Bronchus fibroblast of lung (primary cell): Measurements from ENCODE around the gene PRF1. TPM values are rescaled to one million over a fixed set of nuclear protein-coding genes. Genes with fewer than 3 reads are reported as not detected.

Experiments
- total RNA-seq: library from RNA; depleted of rRNA; stranded (reverse); fragments of >200 nt; gene quantifications from 2 replicates; pipeline ENCODE4 v1.2.3, GENCODE V29; 2015

Gene PRF1
- not detected in 2 replicates for total RNA-seq

DNA sequence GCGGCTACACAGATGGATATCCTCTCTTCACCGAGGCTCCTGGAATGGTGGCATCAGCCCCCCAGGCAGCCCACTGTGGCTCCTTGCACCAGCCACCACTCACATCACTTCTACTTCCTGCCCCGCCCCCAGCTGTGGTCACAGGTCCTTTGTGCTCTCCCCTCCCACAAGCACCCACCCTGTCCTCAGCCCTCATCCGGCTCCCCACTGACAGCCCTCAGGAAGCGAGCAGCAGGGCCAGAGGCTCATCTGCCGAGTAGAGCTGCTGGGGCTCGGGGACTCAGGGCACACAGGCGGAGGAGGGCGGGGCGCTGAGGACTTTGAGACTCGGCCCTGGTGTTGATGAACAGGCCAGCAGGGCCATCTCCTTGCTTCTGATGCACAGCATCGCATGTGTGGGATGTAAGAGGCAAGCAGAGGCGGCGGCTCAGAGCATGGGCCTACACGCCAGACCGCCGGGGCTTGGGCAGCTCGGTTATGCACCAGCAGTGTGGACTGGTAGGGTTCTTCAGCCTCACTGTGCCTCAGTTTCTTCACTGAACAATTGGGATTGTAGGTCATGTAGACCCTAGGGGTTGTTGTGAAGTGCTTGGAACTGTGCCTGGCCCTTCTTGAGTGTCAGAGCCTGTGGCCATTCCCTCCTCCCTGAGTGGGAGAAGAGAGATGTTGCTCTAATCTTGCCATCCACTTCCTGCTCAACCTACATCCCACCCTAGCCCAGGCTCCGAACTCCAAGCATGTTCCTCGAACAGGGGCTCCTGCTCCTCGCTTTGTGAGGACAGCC lies at the start of gene PRF1:
TSS of gene PRF1 (minus strand) at position 77 of the 784 bp plus-strand sequence. CDS start 1,839 bp downstream, outside the sequence.

Other genes with a start within 250 kb of the PRF1 start
- gene LRRC20, start 220.1 kb downstream of the PRF1 start, total RNA-seq = 22.4 and 31.5 TPM in 2 replicates
- gene EIF4EBP2, start 198.6 kb downstream of the PRF1 start, total RNA-seq = 15.9 and 17.3 TPM in 2 replicates
- not detected in 2 replicates for gene NODAL, start 161.1 kb downstream of the PRF1 start, total RNA-seq
- gene PALD1, start 124.0 kb downstream of the PRF1 start, total RNA-seq = 1.3 and 1.5 TPM in 2 replicates
- under 0.01 and 0.34 TPM in 2 replicates for gene ADAMTS14, start 69.8 kb upstream of the PRF1 start, total RNA-seq
- gene TBATA, start 182.6 kb upstream of the PRF1 start, total RNA-seq = not detected in 2 replicates
- 16.0 and 16.2 TPM in 2 replicates for gene SGPL1, start 213.2 kb upstream of the PRF1 start, total RNA-seq